BJ (cell line): ENCODE data around the gene C16orf86. TPM values are rescaled to one million over a fixed set of nuclear protein-coding genes. Genes with fewer than 3 reads are reported as not detected.

Experiments used
- CTCF ChIA-PET: fragments of 350-600 bp; formaldehyde crosslinking; extraction: SDS; loops from one replicate; lab custom pipeline; 2021; ENCODE audit warnings: antibody characterized with exemption, inconsistent platforms; lab: Yijun Ruan, JAX
- POLR2A ChIA-PET: fragments of 300-600 bp; sonication (Branson Sonifier 250); formaldehyde crosslinking; extraction: SDS; loops from one replicate; lab custom pipeline; 2021; ENCODE audit warnings: antibody characterized with exemption; lab: Charles Lee
- DNase-seq: peaks from one replicate; pipeline ENCODE4 v3.0.0-alpha.2; 2011; ENCODE audit warnings: low read depth
- H3K27me3 ChIP-seq: 2 replicates; pipeline ENCODE4 v1.6.0; 2011; ENCODE audit warnings: low read length; ENCODE audit not compliant: control insufficient read depth, insufficient read depth
- H3K36me3 ChIP-seq: 2 replicates; pipeline ENCODE4 v1.5.1; 2011; ENCODE audit warnings: low read length; ENCODE audit not compliant: control insufficient read depth, insufficient read depth
- H3K4me3 ChIP-seq: 2 replicates; pipeline ENCODE4 v1.5.1; 2011; ENCODE audit warnings: low read depth, mild to moderate bottlenecking, control low read depth, low read length
- polyA plus RNA-seq: library from polyadenylated mRNA; depleted of rRNA; stranded (reverse); fragments of >200 nt; gene quantifications from 2 replicates; pipeline ENCODE4 v1.2.3, GENCODE V29; 2011
- TF ChIP-seq, protein P1 (sequence below): IDR thresholded peaks from 2 replicates; pipeline ENCODE4 v1.5.1; 2011; ENCODE audit warnings: low read depth, mild to moderate bottlenecking, control low read depth, inconsistent platforms, low read length, moderate library complexity; ENCODE audit not compliant: insufficient read depth

The C16orf86 gene
- polyA plus RNA-seq, 1 experiment, result 1.5 TPM

DNA sequence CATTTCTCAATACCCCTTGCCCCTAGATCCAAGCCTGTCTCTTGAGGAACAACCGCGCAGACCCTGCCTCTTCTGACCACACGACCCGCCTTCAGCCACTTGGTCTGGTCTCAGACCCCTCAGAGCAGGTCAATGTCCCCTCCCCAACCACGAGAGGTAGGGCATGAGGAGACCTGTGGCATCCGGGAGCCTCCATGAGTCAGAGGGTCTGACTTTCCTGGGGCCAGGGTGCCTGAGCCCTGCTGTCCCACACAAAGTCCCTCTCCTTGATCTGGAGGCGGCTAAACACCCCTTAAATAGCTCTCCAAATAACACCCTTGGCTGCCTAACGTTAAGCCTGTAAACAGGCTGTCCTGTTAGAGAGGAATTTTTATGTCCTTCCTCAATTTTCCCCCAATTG is 16.6 kb upstream of the C16orf86 start:
- TF ChIP-seq, protein P1, sequence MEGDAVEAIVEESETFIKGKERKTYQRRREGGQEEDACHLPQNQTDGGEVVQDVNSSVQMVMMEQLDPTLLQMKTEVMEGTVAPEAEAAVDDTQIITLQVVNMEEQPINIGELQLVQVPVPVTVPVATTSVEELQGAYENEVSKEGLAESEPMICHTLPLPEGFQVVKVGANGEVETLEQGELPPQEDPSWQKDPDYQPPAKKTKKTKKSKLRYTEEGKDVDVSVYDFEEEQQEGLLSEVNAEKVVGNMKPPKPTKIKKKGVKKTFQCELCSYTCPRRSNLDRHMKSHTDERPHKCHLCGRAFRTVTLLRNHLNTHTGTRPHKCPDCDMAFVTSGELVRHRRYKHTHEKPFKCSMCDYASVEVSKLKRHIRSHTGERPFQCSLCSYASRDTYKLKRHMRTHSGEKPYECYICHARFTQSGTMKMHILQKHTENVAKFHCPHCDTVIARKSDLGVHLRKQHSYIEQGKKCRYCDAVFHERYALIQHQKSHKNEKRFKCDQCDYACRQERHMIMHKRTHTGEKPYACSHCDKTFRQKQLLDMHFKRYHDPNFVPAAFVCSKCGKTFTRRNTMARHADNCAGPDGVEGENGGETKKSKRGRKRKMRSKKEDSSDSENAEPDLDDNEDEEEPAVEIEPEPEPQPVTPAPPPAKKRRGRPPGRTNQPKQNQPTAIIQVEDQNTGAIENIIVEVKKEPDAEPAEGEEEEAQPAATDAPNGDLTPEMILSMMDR, result no peak
- ChIA-PET CTCF (interaction anchor here (2.8 to 15.6 kb wide), 2 partner anchors 103 to 129 kb away, joined by 16 to 181 read pairs; no protein-coding TSS in a partner anchor), POLR2A (no interaction called here)
- no peak for DNase-seq
- Histone ChIP-seq H3K4me3 (no peak overlapping the region), H3K36me3 (no peaks in the 10 kb centered on the region), H3K27me3 (peaks cover 40% of the 10 kb centered on the region)

DNA sequence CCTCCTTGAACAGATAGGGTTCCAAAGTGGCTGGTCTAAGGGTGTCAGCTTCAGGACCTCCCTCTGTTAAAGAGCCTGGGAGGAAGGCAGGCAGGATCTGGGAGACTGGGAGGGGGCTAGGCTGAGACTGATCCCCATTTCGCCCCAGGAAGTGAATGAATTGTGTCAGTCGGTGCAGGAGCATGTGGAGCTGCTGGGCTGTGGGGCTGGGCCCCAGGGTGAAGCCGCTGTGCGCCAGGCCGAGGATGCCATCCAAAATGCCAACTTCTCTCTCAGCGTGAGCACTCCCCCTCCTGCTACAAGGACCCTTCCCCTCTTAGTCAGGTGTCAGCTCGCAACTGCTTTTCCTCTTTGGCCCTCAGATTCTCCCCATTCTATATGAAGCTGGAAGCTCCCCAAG is 15.6 kb upstream of the C16orf86 start:
- no peak overlapping the region for H3K4me3 ChIP-seq
- no peaks in the 10 kb centered on the region for H3K36me3 ChIP-seq
- CTCF ChIA-PET, result interaction anchor here (0.6 to 15.6 kb wide), 4 partner anchors 89 to 137 kb away, joined by 3 to 181 read pairs (median 13); partner anchors contain the start of gene CTCF
- TF ChIP-seq, protein P1, result no peak
- peaks cover 35% of the 10 kb centered on the region for H3K27me3 ChIP-seq
- POLR2A ChIA-PET, result no interaction called here
- no peak for DNase-seq

DNA sequence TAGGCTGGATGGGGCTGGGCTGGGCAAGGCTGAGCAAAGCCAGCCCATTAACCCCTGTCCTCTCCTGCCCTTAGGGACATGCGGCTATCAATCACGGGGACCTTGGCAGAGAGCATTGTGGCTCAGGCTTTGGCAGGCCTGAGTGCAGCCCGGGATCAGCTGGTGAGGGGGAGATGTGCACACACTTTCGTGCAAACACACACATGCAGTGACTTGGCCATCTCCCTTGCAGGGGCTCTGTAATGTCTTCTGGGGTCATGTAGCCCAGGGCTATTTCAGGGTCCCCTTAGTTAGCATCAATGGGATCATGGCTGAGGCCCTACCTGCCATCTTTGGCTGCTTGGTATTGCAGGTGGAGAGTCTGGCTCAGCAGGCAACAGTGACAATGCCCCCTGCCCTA is 14.8 kb upstream of the C16orf86 start:
- Histone ChIP-seq H3K4me3 (no peak overlapping the region), H3K36me3 (no peaks in the 10 kb centered on the region), H3K27me3 (peaks cover 29% of the 10 kb centered on the region)
- TF ChIP-seq, protein P1, result no peak
- no peak for DNase-seq
- POLR2A ChIA-PET, result no interaction called here
- CTCF ChIA-PET, result interaction anchor here (0.9 to 15.6 kb wide), 5 partner anchors 13 to 163 kb away, joined by 3 to 181 read pairs (median 10); partner anchors contain the start of gene CTCF

DNA sequence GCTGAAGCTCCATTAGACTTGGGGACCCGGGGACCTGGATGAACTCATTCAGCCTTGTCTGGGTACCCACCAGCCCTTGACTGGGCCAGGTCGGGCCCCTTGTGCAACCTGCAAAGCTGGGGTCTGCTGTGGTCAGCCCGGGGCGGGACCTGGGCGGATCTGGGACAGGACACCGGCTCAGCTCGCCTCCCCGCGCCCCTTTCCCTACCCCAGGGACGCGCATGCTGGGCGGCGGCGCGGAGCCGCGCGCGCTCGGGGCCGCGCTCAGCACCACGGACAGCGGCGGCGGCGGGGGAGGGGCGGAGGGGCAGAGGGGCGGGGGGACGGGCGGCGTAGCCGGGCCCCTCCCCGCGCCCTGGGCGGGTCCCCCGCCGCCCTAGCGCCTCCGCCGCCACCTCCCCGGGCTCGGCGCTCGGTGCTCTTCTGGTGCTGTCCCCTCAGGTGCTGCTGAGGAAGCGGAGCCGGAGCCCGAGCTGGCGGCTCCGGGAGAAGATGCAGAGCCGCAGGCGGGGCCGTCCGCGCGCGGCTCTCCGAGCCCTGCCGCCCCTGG is 14.0 kb upstream of the C16orf86 start:
- Histone ChIP-seq H3K36me3 (peaks cover 5% of the 10 kb centered on the region), H3K27me3 (peaks cover 28% of the 10 kb centered on the region), H3K4me3 (peak overlapping the region; percentile 24)
- TF ChIP-seq, protein P1, result no peak
- POLR2A ChIA-PET, result no interaction called here
- no peak for DNase-seq
- CTCF ChIA-PET, result interaction anchor here (0.9 to 15.6 kb wide), 5 partner anchors 12 to 164 kb away, joined by 3 to 181 read pairs (median 10); partner anchors contain the start of gene CTCF

DNA sequence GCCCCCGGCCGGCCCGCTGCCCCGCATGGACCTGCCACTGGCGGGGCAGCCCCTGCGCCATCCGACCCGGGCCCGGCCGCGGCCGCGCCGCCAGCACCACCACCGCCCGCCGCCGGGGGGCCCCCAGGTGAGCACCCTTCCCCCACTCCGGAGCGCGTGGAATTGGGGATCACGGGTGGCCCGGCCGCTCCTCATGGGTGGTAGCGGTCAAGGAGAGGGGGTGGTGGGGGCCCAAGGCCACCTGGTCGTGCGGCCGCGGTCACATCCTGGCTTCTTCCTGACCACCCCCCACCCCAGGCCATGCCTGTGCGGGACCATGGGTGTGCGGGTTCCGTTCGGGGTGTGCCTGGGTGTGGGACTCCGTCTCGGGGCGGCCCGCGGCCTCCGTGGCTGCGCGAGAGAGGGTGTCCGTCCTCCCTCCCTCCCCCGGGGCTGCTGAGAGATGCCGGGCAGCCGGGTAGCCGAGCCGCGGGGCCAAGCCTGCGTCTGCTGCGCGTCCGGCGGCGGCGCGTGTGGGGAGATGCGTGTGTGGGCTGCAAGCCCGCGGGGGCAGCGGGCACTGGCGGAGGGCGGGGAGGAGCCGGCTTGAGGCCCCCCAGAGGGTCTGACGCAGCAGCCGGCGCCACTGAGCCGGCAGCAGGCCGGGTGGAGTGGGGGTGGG is 13.4 kb upstream of the C16orf86 start:
- Histone ChIP-seq H3K27me3 (peaks cover 26% of the 10 kb centered on the region), H3K36me3 (peaks cover 7% of the 10 kb centered on the region), H3K4me3 (peak overlapping the region; percentile 44)
- no peak for DNase-seq
- POLR2A ChIA-PET, result no interaction called here
- CTCF ChIA-PET, result interaction anchor here (1.3 to 15.6 kb wide), 2 partner anchors 109 to 132 kb away, joined by 4 to 181 read pairs; no protein-coding TSS in a partner anchor
- TF ChIP-seq, protein P1, result peak; percentile 23; the same call in 1 of the 2 replicates
